GM19193 (cell line): ENCODE data around the gene KRT76.

Experiments used
- POLR2A ChIP-seq: IDR thresholded peaks from 4 replicates; pipeline ENCODE4 v1.6.1; 2011; ENCODE audit not compliant: insufficient read depth, insufficient read length; ENCODE audit errors: extremely low read depth

The KRT76 gene

DNA sequence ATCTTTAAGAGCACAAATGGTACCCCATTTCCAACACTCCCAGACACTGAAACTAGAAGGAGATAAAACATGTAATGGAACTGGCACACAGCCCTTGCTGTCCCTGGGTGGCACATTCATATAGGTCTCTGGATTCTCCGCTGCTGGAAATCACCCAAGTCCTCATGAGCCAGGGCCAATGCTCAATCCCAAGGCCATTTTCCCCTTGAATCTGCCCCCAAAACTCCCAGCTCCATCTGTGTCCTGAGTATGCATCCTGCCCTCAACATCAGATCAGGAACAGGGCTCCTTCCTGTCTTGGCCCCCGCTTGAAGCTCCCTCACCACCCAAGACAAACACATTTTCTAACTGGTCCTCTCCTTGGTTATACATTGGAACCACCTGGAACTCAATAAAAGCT, 24.6 kb downstream of the KRT76 start:
- TF ChIP-seq POLR2A, result no peak

DNA sequence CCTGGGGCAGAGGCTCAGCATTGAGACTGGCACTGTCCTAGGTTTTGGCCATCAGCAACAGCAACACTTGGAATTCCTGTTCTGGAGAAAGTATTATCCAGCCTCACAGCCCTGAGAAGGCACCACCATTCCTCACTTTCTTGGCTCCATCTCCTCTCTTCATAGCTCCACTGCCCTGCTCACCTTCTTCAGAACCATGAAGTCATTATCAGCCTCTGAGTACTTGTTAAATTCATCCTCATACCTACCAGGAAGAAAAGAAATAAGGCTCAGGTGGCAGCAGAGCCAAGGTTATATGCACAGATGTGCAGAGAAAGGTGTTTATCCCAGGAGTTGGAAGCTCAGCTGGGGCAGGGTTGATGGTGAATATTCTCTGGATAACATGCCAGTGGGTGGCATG, 25.4 kb downstream of the KRT76 start:
- TF ChIP-seq POLR2A, result no peak

DNA sequence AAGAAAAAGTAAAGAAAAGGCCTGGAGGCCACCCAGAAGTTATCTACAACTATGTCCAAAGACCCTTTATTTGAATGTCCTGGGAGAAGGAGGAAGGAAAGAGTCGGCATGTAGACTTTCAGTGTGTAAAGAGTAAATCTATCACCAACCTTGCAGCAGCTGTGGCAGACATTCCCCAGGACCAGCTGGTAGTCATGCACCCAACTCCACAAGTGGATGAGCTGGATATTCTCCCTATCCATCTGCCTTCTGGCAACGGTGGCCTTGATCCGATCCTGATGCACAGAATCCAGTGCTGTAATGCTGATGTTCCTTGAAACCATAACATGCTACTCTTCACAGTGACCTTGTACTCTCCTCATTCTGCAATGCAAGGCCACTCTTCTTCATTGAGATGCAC, 27.3 kb downstream of the KRT76 start:
- TF ChIP-seq POLR2A, result no peak

DNA sequence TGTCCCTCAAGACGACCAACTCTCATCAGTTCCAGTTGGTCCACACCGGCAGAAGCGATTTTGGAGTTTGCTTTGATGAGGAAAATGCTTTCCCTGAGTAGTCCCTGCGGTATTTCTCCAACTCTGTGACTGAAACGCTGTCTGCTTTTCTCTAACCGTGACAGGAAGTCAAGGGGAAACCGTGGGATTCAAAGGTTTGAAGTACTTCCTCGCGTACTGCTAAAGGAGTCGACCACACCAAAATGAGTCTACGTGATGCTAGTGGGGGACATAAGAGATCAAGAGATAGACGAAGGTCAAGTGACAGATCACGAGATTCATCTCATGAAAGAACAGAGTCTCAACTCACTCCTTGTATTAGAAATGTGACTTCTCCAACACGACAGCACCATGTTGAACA, 28.6 kb downstream of the KRT76 start:
- TF ChIP-seq POLR2A, result no peak

GRCh38 chr12:52745554-52745953, 31.6 kb downstream of the KRT76 start:
- no peak for TF ChIP-seq POLR2A

DNA sequence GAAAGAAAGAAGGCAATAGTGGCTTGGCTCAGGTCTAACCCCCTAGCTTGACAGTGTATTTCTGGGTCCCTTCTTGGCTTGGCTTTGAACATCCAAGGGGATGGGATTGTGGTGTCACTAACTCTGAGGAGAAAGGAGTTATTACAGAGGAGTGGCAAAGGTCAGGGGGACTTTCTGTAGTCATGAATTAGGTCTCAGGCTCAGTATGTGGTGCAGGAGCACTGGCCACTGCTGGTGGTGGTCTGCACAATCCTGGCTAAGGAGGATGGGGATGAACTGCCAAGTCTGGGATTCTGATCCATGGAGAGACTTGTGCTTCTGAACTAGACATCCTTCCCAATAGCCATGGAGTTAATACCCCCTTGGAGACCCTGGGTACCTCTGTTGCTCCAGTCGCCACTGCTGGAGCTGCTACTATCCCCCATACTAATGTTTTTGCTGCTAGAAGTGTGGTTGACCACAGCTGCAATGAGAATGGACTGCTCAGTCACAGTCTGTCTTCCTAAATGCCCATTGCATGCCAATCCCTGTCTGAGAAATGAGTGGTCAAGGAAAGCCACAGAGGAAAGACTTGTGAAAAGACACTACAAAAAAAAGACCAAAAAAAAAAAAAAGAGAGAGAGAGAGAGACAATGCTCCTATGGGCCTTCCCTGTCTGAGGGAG, 32.5 kb downstream of the KRT76 start:
- no peak for TF ChIP-seq POLR2A

DNA sequence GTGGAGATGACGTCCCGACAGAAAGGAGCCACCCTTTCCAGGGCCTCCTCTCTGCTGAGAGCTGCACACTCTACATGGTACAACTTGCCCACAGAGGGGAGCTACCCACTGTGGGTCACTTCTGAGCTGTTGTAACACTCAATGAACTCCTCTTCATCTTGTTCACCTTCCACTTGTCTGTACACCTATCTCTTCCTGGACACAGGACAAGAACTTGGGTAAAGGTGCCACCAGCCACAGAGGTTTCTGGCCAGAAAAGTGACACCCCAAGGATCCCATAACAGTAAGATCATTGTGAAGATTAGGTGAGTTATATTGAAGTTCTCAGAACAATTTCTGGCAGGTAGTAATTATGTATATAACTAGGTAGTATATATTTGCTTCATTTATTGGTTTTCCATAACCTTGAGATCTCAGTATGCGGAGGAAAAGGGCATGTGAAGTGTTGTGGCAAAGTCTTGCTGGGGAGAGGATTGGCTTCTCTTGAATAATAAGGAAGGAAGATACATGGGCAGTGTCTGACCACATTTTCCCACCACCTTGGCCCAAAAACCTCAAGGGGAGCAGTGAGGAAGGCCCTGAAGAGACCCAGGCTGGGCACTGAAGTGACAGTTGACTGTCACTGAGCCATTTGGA, 34.2 kb downstream of the KRT76 start:
- TF ChIP-seq POLR2A, result no peak

DNA sequence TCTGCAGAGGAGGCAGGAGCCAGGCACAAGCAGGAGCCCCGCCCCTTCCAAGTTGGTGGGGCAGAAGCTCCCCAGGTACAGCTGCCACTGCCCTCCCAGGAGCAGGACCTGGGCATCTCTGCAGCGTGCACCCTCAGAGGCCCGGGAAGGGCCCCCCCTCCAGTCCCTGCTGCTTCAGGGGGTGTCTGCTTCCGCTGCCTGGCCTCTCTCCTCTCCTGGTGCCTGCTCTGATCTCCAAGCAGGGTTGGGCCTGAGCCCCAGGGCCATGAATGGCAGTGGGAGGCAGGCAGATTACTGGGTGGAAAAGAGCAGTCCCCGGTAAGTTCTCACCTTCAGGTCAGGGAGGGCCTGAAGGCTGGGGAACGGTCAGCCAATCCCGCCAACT, 35.0 kb downstream of the KRT76 start:
- TF ChIP-seq POLR2A, result no peak

DNA sequence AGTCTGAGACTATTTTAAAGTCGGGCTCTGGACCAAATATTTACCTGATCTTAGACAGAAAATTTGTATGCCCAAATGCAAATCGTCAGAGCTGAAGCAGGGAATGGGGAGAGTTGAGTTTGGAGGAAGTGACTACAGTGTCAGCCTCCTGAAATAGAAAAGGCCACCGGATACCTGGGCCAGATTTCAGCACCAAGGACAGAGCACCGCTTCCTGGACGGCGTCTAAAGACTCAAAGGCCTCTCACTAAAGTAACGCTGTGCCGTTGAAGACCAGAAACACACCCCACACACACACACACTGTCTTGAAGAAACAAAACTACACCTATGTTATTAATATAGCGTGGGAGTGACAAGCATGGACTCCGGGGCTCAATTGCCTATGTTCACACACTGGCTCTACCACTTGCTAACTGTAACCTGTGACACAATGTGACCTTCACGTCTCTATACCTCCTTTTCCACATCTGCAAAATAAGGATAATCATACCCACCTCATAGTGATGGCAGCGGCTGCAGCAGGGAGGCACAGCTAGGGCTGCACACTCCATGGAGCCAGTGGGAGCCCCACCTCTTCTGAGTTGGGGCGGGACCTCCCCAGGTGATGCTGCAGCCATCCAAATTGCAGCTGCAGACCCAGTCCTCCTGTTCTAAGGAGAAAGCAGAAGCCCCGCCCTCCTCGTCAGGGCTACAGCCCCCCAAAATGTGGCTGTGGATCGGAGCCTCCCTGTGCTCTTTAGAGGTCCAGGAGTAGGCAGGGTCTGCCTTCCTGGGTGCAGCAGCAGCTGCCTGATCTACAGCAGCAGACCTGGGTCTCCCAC, 35.6 kb downstream of the KRT76 start:
- TF ChIP-seq POLR2A, result no peak

GRCh38 chr12:52740584-52740983, 36.6 kb downstream of the KRT76 start:
- TF ChIP-seq POLR2A, result no peak

- no peak for TF ChIP-seq POLR2A
Observed at GRCh38 chr12:52739963-52740362, 37.2 kb downstream of the KRT76 start.

DNA sequence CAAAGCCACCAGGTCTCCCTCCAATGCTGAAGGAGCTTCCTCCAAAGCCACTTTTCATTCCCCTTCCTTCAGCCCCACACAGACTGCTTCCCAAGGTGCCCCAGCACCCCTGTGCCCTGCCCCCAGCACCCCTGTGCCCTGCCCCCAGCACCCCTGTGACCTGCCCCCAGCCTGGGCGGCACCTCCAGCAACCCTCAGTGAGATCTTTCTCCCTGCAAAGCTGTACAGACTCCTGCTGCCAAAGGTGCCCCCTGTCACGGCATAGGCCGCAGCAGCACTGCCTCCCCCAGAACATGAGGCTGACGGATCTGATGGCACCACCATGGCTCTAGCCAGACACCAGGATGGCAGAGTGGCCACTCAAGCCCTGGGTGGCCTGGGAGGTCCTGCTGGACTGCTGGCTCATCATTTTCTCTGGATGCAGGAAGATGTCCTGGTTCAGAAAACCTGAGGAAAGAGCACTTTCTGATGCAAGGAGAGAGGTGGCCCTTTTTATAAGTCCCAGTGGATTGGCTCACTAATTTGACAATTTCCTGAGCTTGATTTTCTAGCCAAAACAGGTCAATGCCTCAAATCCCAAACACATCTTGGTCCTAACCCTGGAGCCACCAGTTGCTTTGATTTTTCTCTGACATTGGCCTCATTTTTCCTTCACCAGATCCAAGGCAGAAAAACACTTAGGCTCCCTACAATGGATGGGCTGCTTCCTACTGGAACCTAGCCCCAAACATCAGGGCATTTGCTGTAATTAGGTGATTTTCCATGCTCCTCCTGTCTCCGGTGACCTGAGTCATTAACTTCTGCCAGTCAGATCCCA, 41.1 kb downstream of the KRT76 start:
- no peak for TF ChIP-seq POLR2A

DNA sequence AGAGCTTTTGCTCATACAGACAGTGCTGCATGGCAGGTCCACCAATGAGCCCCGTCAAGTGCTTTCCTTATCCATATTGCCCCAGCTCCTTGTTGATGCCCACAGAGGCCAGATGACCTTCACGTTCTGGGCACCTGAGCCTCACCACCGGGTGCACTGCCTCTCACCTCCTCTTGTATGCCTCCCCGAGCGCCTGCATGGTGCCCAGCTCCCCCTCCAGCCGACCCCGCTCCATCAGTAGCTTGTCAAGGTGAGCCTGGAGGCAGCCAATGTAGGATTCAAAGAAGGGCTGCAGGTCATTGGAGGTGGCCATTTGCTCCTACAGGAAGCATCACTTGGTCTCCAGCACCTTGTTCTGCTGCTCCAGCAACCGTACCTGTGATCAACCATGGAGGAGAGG, 42.0 kb downstream of the KRT76 start:
- TF ChIP-seq POLR2A, result no peak

DNA sequence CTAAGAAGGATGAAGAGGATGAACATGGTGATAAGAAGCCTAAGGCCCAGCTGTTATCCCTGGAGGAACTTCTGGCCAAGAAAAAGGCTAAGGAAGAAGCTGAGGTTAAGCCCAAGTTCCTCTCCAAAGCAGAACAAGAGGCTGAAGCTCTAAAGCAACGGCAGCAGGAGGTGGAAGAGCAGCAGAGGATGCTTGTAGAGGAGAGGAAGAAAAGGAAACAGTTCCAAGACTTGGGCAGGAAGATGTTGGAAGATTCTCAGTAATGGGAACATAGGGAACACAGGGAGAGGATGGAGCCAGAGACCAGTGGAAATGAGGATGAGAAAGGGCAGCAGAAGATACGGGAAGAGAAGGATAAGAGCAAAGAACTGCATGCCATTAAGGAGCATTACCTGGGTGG, 46.4 kb downstream of the KRT76 start:
- no peak for TF ChIP-seq POLR2A

DNA sequence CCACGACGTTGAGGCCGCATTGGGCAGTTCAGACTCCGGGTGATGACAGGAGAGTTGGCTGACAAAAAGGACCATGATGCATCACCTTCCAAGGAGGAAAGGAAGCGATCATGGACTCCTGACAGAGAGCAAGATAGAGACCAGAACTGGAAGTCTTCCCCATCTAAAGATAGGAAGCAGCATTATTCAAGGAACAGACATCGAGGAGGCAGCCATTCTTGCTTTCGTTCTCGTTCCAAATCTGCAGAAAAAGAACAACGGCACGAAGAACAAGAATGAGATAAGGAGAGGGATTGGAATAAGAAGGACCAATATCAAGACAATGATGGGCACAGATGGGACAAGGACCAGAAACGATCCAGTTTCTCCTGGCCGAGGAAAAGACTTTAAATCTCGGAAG, 46.8 kb downstream of the KRT76 start:
- no peak for TF ChIP-seq POLR2A
